Embryonic facial prominence (tissue), 1 donor: ENCODE data around the gene RNF175.

Experiments used
- DNase-seq: peaks from one replicate; pipeline ENCODE4 v3.0.0-alpha.2; 2016; ENCODE audit errors: extremely low spot score

RNF175 gene

DNA sequence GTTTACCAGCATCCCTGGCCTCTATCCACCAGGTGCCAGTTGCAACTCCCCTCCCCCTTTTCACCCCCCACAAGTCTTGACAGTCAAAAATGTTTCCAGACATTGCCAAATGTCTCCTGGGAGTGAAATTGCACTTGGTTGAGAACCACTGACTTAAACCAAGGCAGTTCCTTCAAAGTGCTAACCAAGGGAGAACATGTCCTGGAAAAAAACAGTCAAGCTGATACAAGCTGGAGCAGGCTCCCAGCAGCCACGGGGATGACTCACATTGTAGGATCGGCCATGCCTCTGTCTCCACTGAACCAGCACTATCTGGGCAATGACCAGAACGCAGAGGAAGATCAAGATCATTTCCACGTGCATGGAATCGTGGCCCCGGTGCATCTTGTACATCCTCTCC lies 11.4 kb downstream of the RNF175 start:
- no peak for DNase-seq

DNA sequence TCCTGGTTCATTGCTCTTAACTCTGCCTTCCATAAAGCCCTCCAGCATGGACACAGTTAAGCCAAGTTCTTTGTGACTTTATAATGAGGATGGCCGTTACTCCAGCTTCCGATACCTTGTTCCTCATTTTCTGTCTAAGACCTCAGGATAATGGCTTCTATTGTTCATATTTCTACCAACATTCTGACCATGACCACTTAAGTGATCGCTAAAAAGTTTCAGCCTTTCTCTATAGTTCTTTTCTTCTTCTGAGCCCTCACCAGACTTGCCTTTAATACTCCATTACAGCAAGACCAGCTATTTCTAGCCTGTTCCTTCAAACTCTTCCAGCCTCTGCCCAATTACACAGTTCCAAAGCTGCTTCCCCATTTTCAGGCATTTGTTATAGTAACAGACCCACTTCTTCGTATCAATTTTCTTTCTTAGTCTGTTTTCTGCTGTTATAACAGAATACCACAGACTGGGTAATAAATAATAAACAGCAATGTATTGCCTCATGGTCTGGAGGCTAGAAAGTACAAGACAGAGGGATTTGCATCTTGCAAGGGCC lies 12.3 kb downstream of the RNF175 start:
- no peak for DNase-seq

DNA sequence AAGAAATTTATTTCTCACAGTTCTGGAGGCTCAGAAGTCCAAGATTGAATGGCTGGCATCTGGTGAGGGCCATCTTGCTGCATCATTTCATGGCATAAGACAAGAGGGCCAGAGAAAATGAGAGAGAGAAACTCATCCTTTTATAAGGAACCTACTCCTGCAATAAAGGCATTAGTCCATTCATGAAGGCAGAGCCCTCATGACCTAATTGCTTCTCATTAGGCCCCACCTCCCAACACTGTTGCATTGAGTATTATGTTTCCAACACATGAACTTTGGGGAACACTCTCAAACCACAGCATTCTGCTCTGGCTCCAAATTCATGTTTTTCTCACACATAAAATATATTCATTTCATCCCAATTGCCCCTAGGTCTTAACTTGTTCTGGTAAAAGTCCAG lies 14.2 kb downstream of the RNF175 start:
- DNase-seq = no peak

DNA sequence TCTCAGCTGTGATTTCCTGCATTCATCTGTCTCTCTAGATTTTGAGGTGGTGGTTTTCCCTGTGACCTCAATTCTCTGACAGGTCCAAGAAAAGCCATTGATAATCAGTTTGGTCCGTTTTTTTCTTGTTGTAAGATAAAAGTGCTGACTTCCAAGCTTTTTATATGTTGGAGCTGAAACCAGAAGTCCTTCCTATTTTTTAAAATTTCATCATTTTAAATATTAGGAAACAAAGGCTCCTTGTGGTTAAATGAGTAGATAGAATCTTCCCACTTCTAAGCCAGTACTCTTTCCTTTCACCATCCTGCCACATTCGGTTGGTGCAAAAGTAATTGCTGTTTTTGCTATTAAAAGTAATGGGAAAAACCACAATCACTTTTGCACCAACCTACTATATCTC lies 18.3 kb downstream of the RNF175 start:
- DNase-seq = no peak

DNA sequence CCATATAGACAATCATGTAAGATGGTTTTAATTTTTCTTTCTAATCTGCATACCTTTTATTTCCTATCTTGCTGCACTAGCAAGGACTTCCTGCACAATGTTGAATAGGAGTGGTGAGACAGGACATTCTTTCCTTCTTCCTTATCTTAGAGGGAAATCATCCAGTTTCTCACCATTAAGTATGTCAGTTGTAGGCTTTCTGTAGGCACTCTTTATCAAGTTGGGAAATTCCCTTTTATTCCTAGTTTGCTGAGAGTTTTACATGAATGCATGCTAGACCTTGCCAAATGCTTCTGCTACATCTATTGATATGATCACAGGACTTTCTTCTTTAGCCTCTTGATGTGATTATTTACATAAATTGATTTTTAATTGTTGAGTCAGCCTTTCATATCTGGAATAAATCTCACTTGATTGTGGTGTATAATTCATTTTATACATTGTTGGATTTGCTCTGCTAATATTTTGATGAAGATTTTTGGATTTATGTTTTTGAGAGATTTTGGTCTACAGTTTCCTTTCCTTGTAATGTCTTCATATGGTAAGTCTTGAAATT lies 23.8 kb downstream of the RNF175 start:
- no peak for DNase-seq

DNA sequence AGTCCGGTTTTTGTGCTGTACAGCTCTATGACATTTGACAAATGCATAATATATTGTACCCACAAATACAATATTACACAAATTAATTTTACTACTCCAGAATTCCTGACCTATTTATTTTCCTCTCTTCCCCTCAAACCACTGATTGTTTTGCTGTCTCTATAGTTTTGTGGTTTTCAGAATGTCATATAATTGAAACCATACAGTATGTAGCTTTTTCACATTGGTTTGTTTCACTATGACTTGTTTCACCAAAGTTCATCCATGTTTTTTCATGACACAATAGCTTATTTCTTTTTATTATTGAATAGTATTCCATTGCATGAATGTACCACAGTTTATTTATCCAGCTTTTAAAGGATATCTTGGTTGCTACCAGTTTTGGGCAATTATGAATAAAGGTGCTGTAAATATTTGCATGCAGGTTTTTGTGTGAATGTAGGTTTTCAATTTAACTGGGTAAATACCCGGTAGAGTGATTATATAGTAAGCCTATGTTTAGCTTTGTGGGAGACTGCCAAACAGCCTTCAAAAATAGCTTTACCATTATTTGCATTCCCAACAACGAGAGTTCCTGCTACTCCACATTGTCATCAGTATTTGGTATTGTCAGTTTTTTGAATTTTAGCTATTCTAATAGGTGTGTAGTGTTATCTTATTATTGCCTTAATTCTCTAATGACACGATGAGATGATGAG lies 25.9 kb downstream of the RNF175 start:
- DNase-seq = no peak

DNA sequence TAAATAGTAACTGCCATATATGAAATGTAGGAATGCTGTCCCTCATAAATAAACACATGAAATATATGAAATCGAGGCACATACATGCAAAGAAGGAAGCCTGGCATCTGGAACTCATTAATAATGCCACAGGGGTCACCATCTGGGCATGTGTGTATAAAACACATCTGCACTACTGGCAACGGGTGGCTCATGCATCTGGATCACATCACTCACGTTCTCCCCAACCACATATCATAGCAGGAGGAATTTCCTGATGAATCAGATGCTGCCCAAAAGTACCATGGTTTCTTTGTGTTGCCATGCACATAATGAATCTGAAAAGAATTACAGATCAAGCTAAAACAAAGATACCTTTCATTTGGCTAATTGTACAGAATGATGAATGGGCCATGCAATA lies 28.6 kb downstream of the RNF175 start:
- DNase-seq = peak; percentile 58

DNA sequence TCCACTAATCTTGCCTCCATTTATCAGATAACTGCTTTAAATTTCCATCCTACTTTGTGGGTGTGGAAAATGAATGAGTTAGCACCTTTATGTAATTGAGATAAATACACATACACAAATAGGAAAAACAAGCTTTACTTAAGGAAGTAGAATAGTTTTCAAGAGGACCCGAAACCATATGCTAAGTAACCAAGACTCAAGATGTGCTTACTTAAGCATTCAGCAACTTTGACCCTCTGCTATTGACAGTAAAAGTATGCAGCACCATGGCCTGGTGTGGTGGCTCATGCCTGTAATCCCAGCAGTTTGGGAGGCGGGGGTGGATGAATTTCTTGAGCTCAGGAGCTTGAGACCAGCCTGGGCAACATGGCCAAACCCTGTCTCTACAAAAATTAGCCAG lies 29.9 kb downstream of the RNF175 start:
- no peak for DNase-seq

DNA sequence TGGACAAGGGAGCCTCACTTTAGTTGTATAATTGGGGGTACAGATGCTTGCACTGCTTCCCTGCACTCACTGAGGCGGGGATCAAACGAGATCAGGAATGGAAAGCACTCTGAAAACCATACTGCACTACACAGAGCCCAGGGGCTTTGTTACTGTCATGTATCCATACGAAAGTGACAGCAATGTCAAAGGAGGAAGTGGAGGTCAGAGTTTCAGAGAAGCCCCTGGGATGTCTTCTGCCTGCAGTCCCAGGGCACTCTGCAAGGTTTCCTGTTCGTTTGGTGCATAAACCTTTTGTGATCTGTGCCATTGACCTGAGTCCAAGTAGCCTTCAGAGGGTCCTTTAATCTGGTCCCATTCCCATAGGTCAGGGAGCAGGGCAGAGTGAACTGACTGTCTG lies 31.2 kb downstream of the RNF175 start:
- DNase-seq = no peak

DNA sequence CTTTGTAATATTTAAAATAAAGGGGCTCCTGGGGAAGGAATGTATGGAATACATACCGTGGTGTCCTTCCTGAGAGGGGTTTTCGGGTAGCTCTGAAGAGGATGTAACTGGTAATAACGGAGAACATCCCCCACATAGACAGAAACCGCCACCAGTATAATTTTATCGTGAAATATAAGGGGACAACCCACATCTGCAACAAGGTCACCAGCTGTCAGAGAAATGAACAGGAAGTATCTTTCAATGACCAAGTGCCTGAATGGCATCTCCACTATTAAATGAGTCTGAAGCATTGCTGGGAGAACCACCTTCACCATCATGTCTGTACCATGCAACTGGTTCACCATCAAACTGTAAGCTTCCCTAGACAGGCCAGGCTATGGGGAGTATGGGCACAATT lies 31.7 kb downstream of the RNF175 start:
- no peak for DNase-seq

DNA sequence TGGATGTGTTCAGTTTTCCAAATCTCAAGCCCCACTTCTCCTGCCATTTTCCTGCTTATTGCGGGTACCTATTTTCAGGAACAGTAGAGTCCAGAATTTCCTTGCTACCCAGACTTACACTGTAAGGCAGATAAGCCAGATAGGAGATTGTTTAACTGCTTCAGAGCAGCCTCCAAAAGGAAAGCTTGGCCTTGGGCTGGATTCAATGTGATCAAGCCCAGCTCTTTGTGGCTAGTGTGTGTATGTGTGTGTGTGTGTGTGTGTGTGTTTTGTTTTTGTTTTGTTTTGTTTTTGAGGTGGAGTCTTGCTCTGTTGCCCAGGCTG lies 34.0 kb downstream of the RNF175 start:
- DNase-seq = no peak

DNA sequence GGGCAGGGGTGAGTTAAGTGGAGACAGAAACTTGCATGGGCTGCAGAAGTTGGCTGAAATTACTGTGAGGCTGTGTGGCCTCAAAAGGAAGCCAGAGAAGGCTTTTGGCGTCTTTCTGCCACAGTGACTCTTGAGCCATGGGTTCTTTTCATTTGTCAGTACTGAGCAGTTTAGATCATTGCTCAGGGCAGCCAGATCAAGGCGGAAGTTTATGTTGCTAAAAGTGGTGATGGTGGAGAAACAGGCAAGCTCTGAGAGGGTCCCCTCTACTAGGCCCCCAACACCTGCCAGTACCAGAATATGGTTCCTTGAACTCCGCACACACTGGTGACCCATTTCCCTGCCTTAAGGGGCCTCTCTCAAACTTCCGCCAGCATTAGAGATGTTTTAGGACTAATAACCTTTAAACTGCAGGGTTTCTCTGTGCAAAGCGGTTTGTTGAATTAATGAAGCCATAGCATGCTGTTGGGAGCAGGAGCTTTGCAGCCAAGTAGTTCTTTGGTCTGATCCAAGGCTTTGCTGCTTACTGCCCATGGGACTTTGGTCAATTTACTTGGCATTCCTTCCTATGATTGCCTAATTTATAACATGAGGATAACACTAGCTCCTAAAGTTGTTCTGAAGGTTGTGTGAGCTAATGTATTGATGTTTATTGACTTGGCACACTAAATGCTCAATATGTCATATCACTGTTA lies 34.5 kb downstream of the RNF175 start:
- DNase-seq = no peak

DNA sequence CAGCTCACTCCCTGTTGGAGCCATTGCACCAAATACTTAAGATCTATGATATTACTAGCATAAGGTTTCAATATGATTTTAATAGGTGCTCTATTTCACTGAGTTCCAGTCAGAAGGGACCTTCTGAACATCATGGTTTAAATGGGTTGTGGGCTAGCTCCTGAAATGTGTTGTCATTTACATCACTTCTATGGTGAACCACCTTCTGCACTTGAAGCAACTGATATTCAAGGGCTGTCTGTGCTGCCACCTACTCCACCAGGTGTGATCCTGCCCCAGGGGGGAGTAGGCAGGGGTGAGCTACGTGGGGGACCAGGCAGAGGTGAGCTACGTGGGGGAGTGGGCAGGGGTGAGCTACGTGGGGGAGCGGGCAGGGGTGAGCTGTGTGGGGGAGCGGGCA lies 35.2 kb downstream of the RNF175 start:
- no peak for DNase-seq

DNA sequence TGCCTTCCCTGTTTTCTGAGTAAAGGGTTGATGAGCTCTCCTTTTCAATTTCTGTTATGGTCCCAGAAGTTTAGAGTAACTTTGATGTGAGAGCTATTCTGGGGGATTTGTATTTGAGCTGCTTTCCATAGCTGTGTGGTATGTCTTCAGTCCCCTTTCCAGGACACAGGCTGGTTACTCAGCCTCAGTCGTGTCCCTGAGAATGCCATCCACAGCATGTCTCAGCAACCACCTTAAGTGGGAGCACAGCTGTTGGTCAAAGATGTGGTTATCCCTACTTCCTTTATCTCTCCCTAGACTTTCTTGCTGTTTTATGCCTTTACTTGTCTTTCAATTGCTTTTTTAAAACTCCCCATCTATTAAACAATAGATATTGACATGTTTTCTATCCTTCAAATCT lies 37.8 kb downstream of the RNF175 start:
- DNase-seq = no peak

DNA sequence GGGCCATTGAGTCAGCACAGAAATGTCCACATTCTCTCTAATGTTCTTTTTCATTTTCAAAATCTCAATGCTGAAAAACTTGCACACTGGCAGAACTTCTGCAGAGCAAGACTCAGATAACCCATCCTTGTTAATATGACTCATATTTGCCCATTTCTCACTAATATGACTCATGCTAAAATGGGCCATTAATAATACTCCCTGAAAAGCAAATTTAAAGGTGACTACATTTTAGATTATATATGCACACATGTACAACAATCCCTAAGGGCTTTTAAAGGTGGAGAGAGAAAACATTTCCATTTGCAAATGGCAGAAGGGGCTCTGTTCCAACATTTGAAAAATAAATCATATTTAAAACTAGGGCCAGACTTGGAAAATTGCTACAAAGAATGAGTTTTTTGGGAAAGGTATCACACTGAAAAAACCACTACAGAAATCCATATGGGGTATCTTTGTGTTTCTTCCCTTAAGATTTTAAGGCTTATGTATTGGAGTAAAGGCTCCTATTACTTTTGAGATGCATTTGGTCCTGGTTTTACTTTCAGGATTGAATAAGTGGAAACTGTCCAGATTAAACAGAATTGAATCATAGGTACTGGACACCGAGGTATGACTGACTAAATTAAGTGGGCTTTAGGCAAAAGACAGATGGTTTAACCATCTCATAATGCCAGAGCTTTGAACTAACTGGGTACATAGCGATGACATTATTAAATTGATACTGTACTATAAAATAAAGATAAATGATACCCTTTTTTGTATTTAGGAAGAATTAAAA lies 45.8 kb downstream of the RNF175 start:
- DNase-seq = no peak

DNA sequence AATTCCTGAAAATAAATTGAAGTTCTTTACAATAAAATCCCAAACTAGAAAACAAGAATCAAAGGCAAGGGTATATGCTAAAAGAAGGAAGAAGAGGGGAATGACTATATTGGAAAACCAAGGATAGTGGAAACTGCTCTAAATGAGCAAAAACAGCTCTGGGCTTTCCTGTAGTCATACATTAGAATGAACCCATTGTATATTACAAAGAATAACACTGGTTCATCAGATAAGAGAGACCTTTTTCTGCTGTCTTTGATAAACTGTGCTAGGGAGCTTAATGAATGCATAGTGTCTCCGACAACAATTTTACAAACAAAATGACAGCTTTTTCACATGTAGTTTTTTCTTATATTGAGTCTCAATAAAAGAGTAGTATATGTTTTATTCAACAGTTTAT lies 49.1 kb downstream of the RNF175 start:
- no peak for DNase-seq

DNA sequence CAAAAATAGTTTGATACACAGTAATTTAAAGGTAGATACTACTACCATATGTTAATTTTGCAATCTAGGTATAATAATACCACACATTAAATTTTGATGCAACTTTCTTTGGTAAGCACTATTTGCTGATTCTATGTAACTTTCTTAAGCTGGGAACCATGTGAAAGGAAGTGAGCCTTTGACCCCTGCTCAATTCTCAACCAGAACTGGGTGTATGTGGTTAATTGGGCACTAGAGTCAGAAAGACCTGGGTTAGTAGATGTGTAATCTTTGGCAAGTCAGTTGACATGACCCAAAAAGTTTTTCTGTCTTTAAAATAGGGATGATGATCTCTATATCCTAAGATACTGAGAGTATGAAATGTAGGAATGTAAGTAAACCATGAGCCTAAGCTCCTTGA lies 53.3 kb downstream of the RNF175 start:
- no peak for DNase-seq

DNA sequence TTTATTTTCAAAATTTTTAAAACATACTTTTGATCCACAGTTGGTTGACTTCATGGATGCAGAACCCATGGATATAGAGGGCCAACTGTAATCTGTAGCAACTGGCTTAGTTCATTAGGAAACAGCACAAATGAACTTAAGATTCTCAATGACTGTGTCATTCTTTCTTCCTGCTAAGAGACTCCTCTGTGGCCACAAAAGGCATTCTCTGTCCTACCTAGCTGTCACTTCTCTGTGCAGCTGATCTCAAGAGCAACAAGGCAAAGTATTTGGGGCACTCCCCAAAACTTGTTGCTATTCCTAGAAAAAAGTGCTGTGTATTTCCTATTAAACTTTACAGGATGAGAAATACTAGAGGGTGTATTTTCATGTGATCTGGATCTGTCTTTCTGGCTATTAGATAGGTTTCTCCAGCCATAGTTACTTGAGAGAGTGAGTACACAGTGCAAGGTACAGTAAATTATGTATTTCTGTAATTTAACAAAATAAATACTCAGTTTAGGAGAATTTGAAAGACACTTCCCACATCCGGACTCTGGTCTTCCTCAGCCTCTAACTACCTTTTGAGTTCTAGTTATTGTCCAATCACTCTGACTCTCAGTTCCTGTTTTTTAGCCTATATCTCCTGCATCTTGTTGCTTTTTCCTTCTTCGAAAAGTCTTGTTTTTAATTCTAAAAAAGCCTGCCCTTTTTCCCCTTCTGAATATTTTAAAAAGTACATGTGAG lies 53.9 kb downstream of the RNF175 start:
- DNase-seq = no peak

DNA sequence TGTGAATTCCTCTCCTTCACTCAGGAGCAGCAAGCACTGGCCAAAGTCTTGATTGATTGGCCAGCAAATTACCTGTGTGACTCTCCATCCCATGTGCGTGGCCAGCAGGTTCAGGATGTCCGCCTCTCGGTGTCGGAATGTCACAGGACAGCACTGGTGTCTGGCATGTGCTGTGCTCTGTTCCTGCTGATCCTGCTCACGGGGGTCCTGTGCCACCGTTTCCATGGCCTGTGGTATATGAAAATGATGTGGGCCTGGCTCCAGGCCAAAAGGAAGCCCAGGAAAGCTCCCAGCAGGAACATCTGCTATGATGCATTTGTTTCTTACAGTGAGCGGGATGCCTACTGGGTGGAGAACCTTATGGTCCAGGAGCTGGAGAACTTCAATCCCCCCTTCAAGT lies 55.3 kb downstream of the RNF175 start:
- DNase-seq = no peak

DNA sequence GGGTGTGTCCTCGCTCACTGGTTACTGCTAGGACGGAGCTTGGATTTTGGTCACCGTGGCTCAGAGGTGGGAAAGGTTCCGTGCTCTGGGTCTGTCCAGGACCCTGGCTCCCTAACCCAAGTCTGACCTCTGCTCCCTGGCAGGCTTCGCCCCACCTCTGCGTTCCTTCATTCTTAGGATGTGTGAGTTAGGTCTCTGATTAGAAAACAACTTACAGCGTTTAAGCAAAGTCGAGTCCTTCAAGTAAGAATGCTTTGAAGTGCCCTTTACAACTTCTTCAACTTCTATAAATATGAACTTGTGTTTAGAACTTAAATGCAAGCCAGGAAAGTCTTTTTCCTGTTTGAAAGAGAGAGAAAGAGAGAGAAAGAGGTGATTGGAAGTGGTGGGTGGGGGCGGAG lies 74.9 kb downstream of the RNF175 start:
- no peak for DNase-seq

DNA sequence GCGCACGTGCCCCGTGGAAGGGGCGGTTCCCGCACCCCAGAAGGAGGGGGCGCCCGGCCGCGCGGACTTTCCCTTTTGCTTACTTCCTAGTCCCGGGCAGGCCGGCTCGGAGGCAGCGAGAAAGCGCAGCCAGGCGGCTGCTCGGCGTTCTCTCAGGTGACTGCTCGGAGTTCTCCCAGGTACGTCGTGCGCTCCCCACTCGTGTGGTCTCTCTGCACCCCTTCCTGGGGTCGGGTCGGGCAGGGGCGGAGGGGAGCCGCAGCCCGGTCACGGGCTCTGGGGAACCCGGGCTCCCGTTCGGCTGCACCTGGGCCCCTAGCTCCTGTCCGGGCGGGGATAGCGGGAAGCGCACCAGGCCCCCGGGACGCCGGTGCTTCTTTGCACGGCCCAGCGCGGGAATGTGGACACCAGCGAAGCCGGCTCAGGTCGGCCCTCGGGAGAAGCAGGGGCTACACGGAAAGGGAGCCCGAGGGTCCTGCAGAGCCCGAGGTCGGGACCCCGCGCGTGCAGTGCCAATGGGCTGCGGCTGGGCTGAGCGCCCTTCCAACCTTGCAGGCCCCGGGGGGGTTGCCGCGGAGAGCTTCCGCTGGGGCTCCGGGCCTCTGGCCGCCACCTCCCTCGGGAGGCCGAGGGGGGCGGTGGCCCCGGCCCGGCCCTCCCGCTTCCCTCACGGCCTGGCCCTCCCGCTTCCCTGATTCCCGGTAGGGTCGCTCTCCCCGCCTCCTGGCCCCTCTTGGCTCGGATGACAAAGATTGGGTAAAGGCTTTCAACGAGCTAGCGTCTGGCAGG lies 75.4 kb downstream of the RNF175 start, which contains the start of gene TLR2:
Gene TLR2 (plus strand): TSS at position 99 of the 789 bp plus-strand sequence. CDS start 18,628 bp downstream, outside the sequence.
- no peak for DNase-seq
